Loucy (cell line): ENCODE results near the gene GNGT1.

Experiments used
- EZH2phosphoT487 ChIP-seq: fragments of 200-600 bp; IDR thresholded peaks from 2 replicates; pipeline ENCODE4 v1.6.1; 2018; ENCODE audit warnings: antibody characterized with exemption, mild to moderate bottlenecking, moderate library complexity, borderline replicate concordance
- TF ChIP-seq, protein P1 (sequence below): fragments of 200-600 bp; sonication (generic); conservative IDR thresholded peaks from 2 replicates; pipeline ENCODE4 v1.5.1; 2014; ENCODE audit warnings: mild to moderate bottlenecking, antibody characterized with exemption, low read length

DNA sequence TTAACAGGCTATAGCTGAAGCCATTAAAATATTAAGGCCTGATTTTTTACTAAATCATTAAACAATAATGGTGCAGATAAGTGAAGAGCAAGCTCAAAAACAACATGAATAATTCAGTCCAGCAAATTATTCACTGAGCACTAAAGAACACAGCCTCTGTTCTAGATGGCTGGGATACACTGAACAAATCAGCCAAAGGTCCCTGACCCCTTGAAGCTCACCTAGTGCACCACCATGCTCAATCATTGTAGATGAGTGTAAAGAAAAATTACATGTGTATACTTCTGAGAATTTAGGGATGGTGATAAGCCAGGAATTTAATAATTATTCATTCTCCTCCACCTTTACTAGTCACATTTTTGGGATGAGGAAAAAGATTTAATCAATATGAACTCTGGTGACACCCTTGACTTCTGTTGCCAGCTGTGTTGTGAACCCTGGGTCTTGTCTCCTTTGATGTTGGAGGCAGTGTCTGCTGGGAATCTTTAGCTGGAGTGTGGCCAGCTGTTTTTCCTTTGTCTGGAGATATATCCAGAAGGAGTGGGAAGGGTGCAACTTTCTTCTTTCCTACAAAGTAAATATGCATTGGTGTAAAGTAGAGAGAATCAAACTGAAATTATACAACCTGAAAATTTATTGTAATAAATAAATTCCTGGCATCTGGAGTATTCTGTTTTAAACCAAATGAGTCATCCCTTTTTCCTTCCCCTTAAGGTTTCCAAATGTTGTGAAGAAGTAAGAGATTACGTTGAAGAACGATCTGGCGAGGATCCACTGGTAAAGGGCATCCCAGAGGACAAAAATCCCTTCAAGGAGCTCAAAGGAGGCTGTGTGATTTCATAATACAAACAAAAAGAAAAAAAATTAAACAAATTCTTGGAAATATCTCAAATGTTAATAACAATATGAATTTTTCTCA, 4.0 kb downstream of the GNGT1 start:
- TF ChIP-seq, protein P1, sequence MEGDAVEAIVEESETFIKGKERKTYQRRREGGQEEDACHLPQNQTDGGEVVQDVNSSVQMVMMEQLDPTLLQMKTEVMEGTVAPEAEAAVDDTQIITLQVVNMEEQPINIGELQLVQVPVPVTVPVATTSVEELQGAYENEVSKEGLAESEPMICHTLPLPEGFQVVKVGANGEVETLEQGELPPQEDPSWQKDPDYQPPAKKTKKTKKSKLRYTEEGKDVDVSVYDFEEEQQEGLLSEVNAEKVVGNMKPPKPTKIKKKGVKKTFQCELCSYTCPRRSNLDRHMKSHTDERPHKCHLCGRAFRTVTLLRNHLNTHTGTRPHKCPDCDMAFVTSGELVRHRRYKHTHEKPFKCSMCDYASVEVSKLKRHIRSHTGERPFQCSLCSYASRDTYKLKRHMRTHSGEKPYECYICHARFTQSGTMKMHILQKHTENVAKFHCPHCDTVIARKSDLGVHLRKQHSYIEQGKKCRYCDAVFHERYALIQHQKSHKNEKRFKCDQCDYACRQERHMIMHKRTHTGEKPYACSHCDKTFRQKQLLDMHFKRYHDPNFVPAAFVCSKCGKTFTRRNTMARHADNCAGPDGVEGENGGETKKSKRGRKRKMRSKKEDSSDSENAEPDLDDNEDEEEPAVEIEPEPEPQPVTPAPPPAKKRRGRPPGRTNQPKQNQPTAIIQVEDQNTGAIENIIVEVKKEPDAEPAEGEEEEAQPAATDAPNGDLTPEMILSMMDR: no peak
- TF ChIP-seq EZH2phosphoT487: no peak
